GM19463 (cell line): Measurements from ENCODE around the gene RHOJ.
"Not testable (repeated sequence)": the region's sequence is repeated elsewhere in the genome, so short reads cannot be mapped to it uniquely, and the experiment has no call there.

Experiments used
- ATAC-seq: cut with Tn5 transposase; IDR thresholded peaks from one replicate; pipeline ENCODE4 v1.9.1; 2021; ENCODE audit warnings: mild to moderate bottlenecking, moderate library complexity; ENCODE audit not compliant: unreplicated experiment

Gene RHOJ

DNA sequence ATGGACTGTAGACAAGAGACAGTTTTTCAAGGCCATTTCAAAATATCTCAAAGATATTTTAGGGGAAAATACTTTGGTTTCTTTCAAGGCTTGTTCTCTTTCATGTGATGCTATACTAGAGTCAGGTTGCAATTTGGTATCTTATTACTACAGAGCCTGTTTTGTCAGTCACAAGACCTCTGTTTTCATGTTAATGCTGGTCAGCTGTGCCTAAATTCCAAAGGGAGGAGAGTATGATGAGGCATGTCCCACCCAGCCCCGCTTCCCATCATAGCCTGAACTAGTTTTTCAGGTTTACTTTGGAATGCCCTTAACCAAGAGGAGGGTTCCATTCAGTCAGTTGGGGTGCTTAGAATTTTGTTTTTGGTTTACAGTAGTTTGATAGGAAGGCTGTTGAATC lies 61.9 kb downstream of the RHOJ start:
- no peak for ATAC-seq

GRCh38 chr14:63267171-63267570 lies 62.9 kb downstream of the RHOJ start:
- ATAC-seq: no peak

DNA sequence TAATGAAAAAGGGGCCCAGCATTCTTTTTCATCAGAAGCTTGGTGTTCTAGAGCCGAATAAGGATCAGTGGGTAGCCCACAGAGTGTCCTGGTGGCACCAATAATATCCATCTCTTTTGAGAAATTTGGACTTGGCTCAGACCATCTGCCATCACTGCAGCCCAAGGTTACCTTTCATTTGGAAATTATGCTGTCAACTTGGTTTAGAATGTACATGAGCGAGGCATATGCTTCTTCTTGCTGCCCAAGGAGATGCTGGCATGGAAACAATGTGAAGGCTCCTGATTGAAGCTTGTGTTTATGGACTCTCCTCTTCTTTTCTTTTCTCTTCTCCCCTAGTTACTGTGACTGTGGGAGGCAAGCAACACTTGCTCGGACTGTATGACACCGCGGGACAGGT lies 64.5 kb downstream of the RHOJ start:
- no peak for ATAC-seq

GRCh38 chr14:63269561-63270225 lies 65.5 kb downstream of the RHOJ start:
- ATAC-seq: no peak

DNA sequence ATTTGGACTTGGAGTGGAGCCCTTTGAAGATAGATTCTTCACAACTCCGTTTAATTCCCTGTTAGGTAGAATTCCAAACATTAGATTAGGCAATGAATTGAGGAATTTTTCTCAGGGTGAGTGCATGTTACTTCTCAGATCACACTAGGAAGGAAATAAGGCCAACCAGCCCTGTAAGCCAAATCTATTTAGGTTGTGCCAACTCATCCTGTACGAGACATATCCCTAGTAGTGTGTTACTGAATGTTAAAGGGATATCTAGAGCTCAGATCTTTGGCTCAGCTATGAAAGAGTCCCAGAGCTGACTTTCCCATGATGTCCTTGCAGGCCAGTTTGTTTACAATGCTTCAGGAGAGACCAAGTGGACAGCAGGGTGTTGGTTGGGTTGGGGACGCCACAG lies 68.9 kb downstream of the RHOJ start:
- no peak for ATAC-seq

DNA sequence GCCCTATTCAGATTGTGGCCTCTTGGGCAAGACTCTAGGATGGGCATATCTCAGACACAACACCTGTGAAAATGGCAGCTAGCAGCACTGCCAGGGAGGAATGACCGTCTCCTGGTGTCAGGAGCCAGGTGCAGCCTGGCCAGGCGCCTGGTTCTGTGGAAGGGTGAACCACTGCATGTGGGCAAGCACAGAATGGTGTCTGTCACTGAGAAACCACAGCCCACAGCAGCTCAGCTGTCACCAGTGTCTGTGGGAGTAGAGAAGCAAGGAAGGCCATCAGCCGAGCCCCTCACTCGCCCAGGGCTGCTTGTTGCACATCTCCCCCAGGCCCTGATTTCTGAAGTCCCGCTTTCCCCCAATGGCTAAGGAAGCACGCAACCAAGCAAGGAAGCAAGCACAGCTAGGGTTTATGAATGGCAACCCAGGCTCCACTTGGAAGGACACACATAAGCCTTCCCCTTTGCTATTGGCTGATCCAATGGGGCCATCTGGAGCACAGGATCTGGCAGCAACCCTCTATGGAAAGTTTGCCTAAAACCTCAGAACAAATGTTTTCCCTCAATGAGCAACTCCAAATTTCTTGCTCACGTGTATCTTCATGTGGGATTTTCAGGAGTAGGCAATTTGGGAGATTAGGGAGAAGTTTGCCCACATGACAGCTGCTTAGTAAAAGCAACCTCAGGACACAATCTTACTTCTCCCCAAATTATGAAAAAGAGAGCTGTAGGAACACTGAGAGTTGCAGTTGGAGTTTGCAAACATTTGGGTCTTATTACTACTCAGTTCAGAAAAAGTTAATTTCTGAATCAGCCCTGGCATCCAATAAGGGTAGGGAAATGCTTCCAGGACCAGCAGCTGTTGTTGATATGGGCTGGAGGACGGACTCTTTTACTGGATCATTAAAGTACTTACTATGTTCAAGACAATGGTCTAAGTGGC lies 69.7 kb downstream of the RHOJ start:
- ATAC-seq: no peak

DNA sequence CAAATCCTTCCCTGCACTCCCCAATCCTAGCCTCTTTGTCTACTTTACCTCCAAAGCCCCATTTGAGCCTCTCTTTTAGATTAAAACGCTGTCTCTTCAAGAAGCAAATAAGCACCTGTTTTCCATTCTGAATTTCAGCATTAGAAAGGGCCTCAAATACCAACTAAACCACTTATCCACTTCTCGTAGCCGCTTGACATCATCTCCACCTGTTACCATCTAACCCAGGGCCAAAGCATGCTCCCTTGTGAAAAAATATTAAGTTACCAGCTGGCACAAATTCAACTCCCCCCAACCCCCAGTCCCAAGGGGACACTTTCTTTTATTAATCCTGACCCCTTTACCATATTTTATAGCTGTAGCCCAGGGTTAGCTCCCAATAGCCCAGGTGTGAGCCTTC lies 71.4 kb downstream of the RHOJ start:
- no peak for ATAC-seq

- no peak for ATAC-seq
Observed at GRCh38 chr14:63276016-63276415, 71.8 kb downstream of the RHOJ start.

DNA sequence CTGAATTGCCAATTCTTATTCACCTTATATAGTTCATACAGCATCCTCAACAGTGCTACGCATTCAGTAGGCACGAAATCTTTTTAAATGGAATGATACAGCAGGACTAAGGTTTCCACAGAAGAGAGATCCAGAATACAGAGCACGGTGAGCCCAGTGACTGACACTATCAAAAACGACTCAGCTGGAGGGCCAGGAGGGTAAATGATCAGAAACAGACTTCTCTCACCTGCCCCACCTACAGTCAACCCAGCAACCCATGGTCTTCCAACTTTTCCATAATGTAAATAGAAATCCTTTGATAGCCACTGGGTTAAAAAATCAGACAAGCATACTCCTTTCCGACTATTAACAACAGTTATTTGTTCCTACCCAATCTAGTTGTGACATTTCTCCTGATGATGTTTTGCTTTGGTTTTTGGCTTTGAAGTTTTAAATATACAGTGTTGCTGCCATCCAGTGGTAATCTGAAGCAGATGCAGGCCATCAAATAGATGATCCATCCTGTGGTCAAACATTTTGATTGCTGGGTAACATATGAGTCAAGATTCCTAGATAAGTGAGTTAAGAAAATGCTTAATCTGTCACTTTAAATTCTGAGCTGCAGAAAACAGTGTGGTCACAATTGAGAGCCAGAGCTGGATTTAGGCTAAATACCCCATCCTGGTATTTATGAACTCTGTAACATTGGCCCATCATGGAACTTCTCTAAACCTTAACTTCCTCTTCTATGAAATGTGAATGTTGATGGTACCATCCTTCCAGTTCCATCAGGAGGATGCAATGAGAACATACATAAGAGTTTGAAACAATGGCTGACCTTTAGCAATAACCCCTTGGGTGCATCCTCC lies 72.5 kb downstream of the RHOJ start:
- peak; percentile 65 for ATAC-seq

DNA sequence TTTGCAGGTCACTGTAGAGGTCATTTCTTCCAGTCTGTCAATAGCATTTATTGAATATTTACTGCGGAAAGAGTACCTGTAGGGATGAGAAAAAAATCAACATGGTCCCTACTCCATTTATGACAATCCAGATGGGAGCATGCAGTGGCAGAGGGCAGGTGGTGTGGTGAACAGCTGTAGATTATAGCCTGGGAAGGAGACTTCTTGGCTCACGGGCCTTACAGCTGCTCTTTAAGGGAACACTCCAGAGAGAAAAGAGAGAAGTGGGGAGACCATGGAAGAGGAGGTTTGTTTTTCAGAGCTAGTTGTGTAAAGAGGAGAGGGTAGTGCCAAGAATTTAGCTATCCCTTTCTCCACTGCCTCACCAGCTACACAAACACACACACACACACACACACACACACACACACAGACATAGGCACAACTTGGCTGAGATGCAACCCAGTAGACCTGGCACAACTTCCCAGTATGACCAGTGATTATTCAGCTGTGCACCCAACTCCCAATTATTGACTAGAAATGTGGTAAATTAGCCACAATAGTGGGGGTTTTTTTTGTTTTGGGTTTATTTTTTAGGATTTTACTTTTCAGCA lies 73.4 kb downstream of the RHOJ start:
- ATAC-seq: no peak

GRCh38 chr14:63279933-63280332 lies 75.7 kb downstream of the RHOJ start:
- ATAC-seq: not testable (repeated sequence)

GRCh38 chr14:63282997-63283883 lies 79.0 kb downstream of the RHOJ start:
- no peak for ATAC-seq

GRCh38 chr14:63283884-63284248 lies 79.6 kb downstream of the RHOJ start:
- ATAC-seq: no peak

DNA sequence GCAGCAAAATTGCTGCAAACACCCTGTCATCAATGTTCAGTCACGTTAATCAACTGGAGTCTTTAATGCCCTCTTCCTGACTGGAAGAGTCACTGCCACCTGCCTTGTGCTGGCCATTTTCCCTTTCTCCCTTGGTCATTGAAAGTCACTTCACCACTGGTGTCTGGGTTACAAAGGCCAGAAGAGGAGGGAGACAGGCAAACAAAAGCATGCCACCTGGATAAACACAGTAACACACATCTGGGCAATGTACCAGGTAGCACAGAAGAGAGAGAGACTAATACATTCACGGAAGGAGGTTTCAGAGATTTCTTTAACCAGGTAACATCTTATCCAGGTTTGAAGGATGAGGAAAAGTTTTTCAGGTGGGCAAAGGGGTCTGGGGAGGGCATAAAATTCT lies 81.8 kb downstream of the RHOJ start:
- no peak for ATAC-seq

- no peak for ATAC-seq
Observed at GRCh38 chr14:63287666-63288483, 83.6 kb downstream of the RHOJ start.

- no peak for ATAC-seq
Observed at GRCh38 chr14:63288853-63289252, 84.6 kb downstream of the RHOJ start.

DNA sequence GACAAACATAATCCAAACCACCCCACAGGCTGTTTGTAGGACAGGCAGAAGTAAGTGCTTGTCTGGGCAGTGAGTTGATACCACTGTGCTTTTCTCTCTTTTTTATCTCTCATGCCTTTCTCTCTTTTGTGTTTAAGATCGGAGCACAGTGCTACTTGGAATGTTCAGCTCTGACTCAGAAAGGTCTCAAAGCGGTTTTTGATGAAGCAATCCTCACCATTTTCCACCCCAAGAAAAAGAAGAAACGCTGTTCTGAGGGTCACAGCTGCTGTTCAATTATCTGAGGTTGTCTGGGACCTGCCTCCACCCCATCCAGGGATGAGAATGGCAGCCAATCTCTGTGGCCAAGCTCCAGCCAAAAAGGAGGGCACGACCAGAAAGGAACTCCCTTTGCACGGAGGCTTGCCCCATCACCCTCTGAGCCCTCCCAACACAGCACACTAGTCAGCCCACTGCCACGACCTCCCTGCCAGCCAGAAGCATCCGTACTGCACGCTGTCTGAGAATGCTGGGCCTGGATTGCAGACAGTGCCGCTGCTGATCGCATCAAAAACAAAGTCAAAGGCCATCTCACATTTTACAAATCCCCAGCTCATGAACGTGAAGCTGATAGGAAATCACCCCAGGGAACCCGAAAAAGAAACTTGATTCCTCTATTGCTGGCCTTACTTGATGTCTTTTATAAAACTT lies 86.6 kb downstream of the RHOJ start:
- ATAC-seq: no peak

GRCh38 chr14:63292805-63293204 lies 88.6 kb downstream of the RHOJ start:
- ATAC-seq: no peak
